ENCODE data around the gene CNTN4.
"Not testable (repeated sequence)": the region's sequence is repeated elsewhere in the genome, so short reads cannot be mapped to it uniquely, and the experiment has no call there.

Gene CNTN4

GRCh38 chr3:2098398-2099027, at the start of gene CNTN4:
TSS of gene CNTN4 (plus strand) at chr3:2098866.
- DNase-seq: no peak

- no peak for DNase-seq
Measured at GRCh38 chr3:2061360-2061759, 37.3 kb upstream of the CNTN4 start.

DNA sequence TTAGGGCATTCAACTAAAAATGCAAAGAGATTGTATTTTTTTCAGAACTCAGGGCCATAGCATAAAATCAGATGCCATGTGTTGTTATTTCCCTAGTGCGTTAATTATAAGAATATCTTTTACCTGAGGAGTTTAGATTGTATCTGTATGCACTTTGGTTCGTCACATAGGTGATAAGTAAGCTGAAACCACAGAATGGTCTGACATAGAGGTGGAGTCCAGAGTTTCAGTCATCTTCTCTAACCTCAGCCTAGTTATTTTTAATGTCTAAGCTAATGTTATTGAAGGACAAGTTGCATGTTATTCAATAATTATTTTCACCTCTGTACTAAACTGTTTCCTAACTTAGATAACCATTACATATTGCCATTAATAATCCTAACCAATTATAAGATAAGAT, 27.1 kb upstream of the CNTN4 start:
- no peak for DNase-seq

DNA sequence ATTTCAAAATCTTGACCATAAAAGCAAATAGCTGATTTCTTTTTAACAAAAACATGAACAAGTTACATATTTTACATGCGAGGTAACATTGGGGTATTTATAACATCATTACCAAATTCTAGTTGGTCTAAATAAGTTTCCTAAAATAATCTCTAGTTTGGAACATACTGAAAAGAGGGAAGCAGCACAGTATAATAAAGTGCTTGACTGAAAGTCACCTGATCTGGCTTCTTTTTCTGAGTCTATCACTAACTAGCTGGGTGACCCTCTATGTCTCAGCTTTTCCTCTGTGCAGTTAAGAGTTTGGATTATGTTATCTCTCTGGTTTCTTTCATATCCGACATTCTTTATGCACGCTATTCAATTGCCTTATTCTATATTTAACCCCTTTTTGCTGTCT, 19.8 kb upstream of the CNTN4 start:
- DNase-seq: no peak

- DNase-seq: no peak
Measured at GRCh38 chr3:2082871-2083480, 15.7 kb upstream of the CNTN4 start.

DNA sequence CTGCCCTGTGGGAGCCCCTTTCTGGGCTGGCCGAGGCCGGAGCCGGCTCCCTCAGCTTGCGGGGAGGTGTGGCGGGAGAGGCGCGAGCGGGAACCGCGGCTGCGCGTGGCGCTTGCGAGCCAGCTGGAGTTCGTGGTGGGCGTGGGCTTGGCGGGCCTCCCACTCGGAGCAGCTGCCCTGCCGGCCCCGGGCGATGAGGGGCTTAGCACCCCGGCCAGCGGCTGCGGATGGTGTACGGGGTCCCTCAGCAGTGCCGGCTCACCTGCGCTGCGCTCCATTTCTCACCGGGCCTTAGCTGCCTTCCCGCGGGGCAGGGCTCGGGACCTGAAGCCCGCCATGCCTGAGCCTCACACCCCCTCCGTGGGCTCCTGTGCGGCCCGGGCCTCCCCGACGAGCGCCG, 15.1 kb upstream of the CNTN4 start:
- DNase-seq: not testable (repeated sequence)

- no peak for DNase-seq
Measured at GRCh38 chr3:2090095-2090911, 8.4 kb upstream of the CNTN4 start.

DNA sequence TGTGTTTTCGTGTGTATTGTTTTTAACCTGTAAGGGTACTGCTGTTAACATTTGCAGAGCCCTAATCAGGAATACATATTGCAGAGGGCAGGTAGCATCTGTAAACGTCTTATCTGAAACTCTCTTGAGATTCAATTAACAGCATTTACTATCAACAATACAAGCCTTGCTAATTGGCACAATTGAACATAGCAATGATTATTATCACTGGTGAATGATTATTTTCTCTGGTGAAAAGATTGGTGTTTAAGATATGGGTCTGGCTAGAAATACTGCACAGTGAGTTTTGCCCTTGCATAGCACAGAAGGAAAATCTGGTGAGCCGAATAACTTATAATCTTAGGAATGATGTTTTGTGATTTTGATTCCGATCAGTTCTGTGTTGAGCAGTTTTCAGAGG, 5.9 kb upstream of the CNTN4 start:
- DNase-seq: no peak

DNA sequence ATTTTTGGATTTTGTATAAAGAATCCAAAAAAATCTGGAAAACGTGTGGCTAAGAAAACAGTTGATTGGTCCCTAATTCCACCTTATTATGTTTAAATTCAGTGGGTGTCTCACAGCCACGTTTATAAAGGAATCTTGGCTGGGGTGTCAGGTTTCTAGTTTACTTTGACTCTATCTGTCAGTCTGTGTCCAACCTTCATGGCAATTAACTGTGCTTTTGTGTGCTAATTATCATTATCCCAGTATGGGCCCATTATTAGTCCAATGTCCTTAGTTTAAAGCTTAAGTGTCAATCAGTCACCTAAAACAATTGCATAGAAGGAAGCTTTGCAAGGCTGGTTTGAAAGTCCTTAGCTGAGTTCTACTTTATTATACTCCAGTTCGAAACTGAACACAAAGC, 3.7 kb upstream of the CNTN4 start:
- DNase-seq: no peak

GRCh38 chr3:2096216-2096615, 2.5 kb upstream of the CNTN4 start:
- no peak for DNase-seq

- no peak for DNase-seq
Measured at GRCh38 chr3:2097641-2098191, 950 bp upstream of the CNTN4 start.

GRCh38 chr3:2099028-2099671, 484 bp downstream of the CNTN4 start:
- no peak for DNase-seq

DNA sequence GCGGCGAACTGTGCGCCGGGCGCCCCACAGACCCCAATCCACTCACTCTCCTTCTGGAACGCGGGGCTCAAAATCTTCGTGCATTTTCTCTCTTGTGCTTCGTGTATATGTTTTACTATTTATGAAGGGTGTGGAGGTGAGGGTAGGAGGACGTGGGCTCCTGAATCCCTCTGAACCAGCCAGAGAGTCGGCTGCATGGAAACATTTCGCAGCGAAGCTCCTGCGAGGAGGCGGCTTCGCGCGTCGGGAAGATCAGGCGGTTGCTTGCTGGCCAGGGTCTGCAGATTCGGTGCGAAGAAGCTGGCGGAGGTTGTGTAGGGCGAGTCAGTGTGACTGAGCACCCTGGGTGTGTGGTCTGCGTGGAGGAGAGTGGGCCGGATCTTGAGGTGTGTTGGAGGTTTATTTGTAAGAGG, 1.1 kb downstream of the CNTN4 start:
- DNase-seq: no peak

GRCh38 chr3:2106438-2106837, 7.8 kb downstream of the CNTN4 start:
- no peak for DNase-seq

DNA sequence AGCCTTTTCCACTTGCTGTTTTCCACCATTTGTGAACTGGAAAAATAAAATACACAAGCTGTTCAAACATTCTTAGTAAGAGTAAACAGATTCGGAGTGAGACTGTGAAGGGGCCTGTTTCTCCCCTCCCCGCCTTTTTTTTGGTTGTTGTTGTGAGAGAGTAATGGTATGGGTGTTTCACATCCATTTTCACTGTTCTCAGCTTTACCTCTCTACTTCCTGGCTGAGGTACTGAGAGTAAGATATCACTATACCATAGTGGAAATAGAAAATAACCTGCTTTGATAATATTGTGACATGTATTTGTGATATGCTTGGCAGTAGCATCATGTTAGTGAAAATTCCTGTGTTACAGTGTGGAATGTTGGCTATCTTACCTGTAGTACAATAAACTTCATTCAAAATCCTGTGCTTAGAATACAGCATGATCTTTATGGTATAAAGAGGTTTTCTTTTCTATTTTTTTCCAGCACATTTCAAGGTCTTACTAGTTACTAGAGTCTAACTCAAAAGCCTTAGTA, 12.0 kb downstream of the CNTN4 start:
- no peak for DNase-seq

DNA sequence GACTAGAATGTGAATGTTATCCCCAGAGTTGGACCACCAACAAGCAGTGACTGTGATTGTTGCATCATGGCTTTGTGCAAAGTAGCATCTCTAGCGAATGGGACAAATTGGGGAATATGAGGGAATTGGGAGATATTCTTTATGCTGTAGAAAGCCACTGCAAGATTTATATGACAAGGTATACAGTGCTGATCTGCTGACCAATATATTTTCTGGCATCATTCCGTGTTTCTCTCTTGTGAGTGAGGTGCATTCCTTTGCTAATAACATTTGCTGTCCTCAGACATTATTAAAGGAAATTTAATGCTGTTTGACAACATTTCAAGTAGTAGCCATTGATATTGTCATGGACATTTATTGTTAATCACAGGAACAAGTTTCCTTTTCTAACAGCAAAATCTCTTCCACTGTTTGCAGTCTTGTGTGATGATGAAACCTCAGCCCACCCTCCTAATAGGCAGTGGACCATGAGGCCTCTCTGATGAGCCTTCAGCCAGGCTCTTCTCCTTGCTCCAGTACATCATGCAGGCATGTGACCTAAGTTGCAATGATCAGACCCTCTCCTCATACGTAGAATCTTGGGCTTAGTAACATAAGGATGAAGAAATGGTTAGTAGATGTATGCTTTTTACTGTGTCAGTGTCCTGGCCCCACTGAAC, 16.1 kb downstream of the CNTN4 start:
- no peak for DNase-seq

DNA sequence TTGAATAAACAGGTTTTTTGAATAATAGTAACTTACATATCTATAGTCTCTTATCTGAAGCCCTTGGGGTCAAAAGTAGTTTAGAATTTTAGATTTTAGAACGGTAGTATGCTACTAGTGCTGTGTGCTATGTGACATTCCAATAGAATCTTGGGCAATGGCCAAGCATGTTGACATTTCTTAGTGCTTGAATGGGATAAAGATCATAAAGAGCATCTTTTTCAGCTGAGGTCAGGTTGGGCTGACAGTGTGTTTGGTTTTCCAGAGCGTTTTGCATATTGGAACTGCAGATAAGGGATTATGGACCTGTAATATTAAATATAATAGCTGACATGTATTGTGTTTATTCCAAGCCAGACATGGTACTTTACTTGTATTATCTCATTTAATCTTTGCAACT, 32.1 kb downstream of the CNTN4 start:
- no peak for DNase-seq

DNA sequence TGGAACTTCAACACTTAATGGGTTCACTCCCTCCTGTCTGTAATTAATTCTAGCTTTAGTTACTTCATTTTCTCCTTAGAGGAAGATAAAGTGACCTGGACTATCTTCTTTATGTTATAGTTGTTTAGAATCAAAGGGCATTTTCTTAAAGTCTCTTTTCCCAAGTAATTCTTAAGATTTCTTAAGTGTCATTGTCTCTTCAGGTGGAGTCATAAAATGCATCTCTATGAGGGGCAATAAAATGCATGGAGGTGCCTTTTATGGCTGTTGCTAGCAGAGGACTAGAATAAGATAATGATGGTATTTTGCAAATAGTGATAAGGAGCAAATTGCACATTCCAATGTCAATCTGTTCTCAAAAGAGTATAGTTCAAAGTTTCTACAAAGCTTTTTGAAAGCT, 34.5 kb downstream of the CNTN4 start:
- DNase-seq: no peak

GRCh38 chr3:2137651-2138050, 39.0 kb downstream of the CNTN4 start:
- DNase-seq: no peak

GRCh38 chr3:2141482-2141881, 42.8 kb downstream of the CNTN4 start:
- DNase-seq: no peak

DNA sequence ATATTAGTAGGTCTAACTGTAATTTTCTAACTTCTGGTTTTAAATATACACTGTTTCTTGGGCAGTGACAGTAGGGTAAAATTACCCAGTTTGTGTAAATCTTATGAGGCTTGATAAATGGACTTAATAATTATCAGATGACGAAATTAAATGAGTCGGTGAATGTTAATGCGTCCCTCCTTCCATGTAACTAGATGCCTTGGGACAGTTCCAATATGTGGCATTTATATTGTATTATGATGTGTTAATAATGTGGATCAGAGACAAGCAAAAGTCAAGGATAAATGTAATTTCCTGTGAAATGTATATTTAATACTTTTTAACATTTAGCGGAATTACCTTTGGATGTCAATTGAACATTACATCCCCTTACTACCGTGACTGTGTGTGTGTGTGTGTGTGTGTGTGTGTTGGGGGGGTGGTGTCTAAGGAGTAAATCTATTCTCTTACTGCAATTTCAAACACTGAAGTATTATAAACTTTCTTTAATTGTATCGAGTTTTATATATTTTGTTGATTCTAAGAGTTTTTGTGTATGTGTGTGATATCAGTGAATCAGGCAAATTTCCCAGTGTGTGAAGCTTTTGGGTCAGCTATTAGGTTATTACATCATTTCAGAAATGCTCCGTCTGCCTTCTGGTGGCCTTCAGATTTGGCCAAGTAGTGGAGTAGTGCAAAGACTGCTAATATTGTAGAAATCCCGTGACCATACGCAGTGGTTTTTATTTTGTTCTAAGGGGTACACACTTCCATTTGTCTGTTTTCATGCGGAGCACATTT, 50.1 kb downstream of the CNTN4 start:
- DNase-seq: no peak

DNA sequence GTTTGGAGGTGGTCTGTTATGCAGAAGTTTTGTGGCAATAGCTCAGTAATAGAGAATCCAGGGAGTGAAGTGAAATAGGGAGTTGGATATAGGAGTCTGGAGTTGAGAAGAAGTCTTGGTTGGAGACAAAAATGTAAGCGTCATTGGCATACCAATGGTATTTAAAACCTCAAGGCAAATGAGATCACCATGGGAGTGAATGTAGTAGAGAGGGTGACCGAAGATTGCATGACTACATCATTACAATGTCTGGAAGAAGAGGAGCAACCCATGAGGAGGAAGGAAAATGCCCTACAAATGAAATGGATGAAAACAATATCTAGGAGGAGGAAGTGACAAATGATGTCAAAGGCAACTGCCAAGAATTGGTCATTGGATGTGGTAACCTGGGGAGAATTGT, 54.4 kb downstream of the CNTN4 start:
- DNase-seq: no peak

All from cortex of kidney (tissue), 1 donor.